Tibial nerve (tissue), 4 donors: Measurements from ENCODE around the gene RTCB. TPM values are rescaled to one million over a fixed set of nuclear protein-coding genes. Genes with fewer than 3 reads are reported as not detected.

Experiments
- DNase-seq, 2 donors: peaks; one replicate each; pipeline ENCODE4 v3.0.0-alpha.2; 2019; ENCODE audit warnings: low spot score in 2 of 2
- H3K27ac ChIP-seq, 4 donors: fragments of 200-600 bp; sonication (generic) in 3 of 4; one replicate each; pipeline ENCODE4 v1.5.1; 2017 to 2019; ENCODE audit warnings: mild to moderate bottlenecking in 1 of 4
- H3K27me3 ChIP-seq, 2 donors: fragments of 200-600 bp; sonication (generic) in 1 of 2; one replicate each; pipeline versions ENCODE4 v1.5.1 to v1.6.0; 2017 to 2019
- H3K36me3 ChIP-seq, 3 donors: fragments of 200-600 bp; sonication (generic); one replicate each; pipeline ENCODE4 v1.5.1; 2018 to 2019
- H3K4me1 ChIP-seq, 4 donors: fragments of 200-600 bp; sonication (generic) in 3 of 4; one replicate each; pipeline ENCODE4 v1.5.1; 2017 to 2019
- H3K4me3 ChIP-seq, 4 donors: fragments of 200-600 bp; sonication (generic) in 3 of 4; one replicate each; pipeline ENCODE4 v1.5.1; 2017 to 2019; ENCODE audit warnings: mild to moderate bottlenecking in 1 of 4, moderate library complexity in 1 of 4
- H3K9me3 ChIP-seq, 4 donors: fragments of 200-600 bp; sonication (generic) in 3 of 4; one replicate each; pipeline ENCODE4 v1.5.1; 2017 to 2019
- CTCF ChIP-seq, 5 experiments: fragments of 200-600 bp in 3 of 5; fragments of 450-650 bp in 2 of 5; sonication (generic) in 3 of 5; IDR thresholded peaks; one replicate each; pipeline ENCODE4 v1.5.1; 2016 to 2019; ENCODE audit warnings: antibody characterized with exemption in 5 of 5, mild to moderate bottlenecking in 3 of 5, moderate library complexity in 2 of 5
- EP300 ChIP-seq, 2 donors: sonication (generic); formaldehyde crosslinking; IDR thresholded peaks; one replicate each; pipeline ENCODE4 v1.6.1; 2017; ENCODE audit warnings: antibody characterized with exemption in 2 of 2, mild to moderate bottlenecking in 1 of 2
- POLR2A ChIP-seq, 2 donors: fragments of 450-650 bp; IDR thresholded peaks; one replicate each; pipeline ENCODE4 v1.6.1; 2017; ENCODE audit warnings: antibody characterized with exemption in 2 of 2, mild to moderate bottlenecking in 2 of 2, moderate library complexity in 2 of 2
- WGBS, 2 donors: methylation state at CpG; one replicate each; pipeline ENCODE4 v1.1.5; 2018; 5-methylcytosine and 5-hydroxymethylcytosine counted together
- total RNA-seq, 4 donors: library from RNA; depleted of rRNA; stranded (reverse); fragments of >200 nt; gene quantifications; one replicate each; pipeline ENCODE4 v1.1.0, GENCODE V29; 2016

The RTCB gene
- total RNA-seq, 4 donors from 2014 or later: 43.2 to 72.5 (median 49.2) TPM

GRCh38 chr22:32342977-32343376 is 69.1 kb downstream of the RTCB start:
- DNase-seq: no peak
- Histone ChIP-seq H3K36me3 (no peaks in the 10 kb centered on the region), H3K4me1 (no peaks in the 10 kb centered on the region), H3K4me3 (no peak overlapping the region), H3K27ac (no peak overlapping the region), H3K27me3 (peaks cover 0 to 4% of the 10 kb centered on the region in 2 donors), H3K9me3 (no peaks in the 10 kb centered on the region)
- WGBS, 2 donors: 74 to 80% methylated on average over 2 of the region's 2 CpGs
- no peak for TF ChIP-seq POLR2A (IDR thresholded peaks at IDR 0.05)
- TF ChIP-seq EP300 (IDR thresholded peaks at IDR 0.05): no peak
- TF ChIP-seq CTCF (IDR thresholded peaks at IDR 0.05): no peak

- peaks cover 0 to 4% of the 10 kb centered on the region in 2 donors for H3K27me3 ChIP-seq
- TF ChIP-seq POLR2A (IDR thresholded peaks at IDR 0.05) (no peak), EP300 (IDR thresholded peaks at IDR 0.05) (no peak), CTCF (IDR thresholded peaks at IDR 0.05) (no peak)
- no peaks in the 10 kb centered on the region for H3K36me3 ChIP-seq
- DNase-seq: no peak
- WGBS, 2 donors: 59 to 62% methylated on average over 13 of the region's 13 CpGs
- peaks cover 0 to 12% (median 0%) of the 10 kb centered on the region in 4 donors for H3K4me1 ChIP-seq
- H3K27ac ChIP-seq: no peak overlapping the region
- no peaks in the 10 kb centered on the region for H3K9me3 ChIP-seq
- H3K4me3 ChIP-seq: no peak overlapping the region
Measured at GRCh38 chr22:32341122-32341740, 70.8 kb downstream of the RTCB start.

GRCh38 chr22:32340411-32340810 is 71.6 kb downstream of the RTCB start:
- no peak overlapping the region for H3K27ac ChIP-seq
- WGBS, 2 donors: 75 to 76% methylated on average over 11 of the region's 11 CpGs
- H3K4me1 ChIP-seq: peaks cover 0 to 20% (median 0%) of the 10 kb centered on the region in 4 donors
- H3K9me3 ChIP-seq: no peaks in the 10 kb centered on the region
- no peaks in the 10 kb centered on the region for H3K36me3 ChIP-seq
- H3K4me3 ChIP-seq: no peak overlapping the region
- H3K27me3 ChIP-seq: peaks cover 0 to 4% of the 10 kb centered on the region in 2 donors
- TF ChIP-seq EP300 (IDR thresholded peaks at IDR 0.05) (no peak), POLR2A (IDR thresholded peaks at IDR 0.05) (no peak), CTCF (IDR thresholded peaks at IDR 0.05) (no peak)
- DNase-seq: no peak

GRCh38 chr22:32339190-32340012 is 72.6 kb downstream of the RTCB start:
- peaks cover 0 to 21% (median 0%) of the 10 kb centered on the region in 4 donors for H3K4me1 ChIP-seq
- 89 to 92% methylated on average over 23 of the region's 23 CpGs for WGBS, 2 donors
- DNase-seq: no peak
- H3K27ac ChIP-seq: no peak overlapping the region
- H3K27me3 ChIP-seq: peaks cover 0 to 4% of the 10 kb centered on the region in 2 donors
- no peak overlapping the region for H3K4me3 ChIP-seq
- H3K9me3 ChIP-seq: no peaks in the 10 kb centered on the region
- H3K36me3 ChIP-seq: no peaks in the 10 kb centered on the region
- TF ChIP-seq CTCF (IDR thresholded peaks at IDR 0.05) (no peak), EP300 (IDR thresholded peaks at IDR 0.05) (no peak), POLR2A (IDR thresholded peaks at IDR 0.05) (no peak)

GRCh38 chr22:32338757-32339156 is 73.3 kb downstream of the RTCB start:
- TF ChIP-seq EP300 (IDR thresholded peaks at IDR 0.05): no peak
- TF ChIP-seq CTCF (IDR thresholded peaks at IDR 0.05): no peak
- TF ChIP-seq POLR2A (IDR thresholded peaks at IDR 0.05): no peak

More at GRCh38 chr22:32338757-32339156, 73.3 kb downstream of the RTCB start:
- Histone ChIP-seq H3K4me3 (no peak overlapping the region), H3K27ac (no peak overlapping the region), H3K4me1 (peaks cover 0 to 21% (median 0%) of the 10 kb centered on the region in 4 donors), H3K36me3 (no peaks in the 10 kb centered on the region), H3K27me3 (peaks cover 0 to 4% of the 10 kb centered on the region in 2 donors), H3K9me3 (no peaks in the 10 kb centered on the region)
- no peak for DNase-seq
- 73 to 77% methylated on average over 10 of the region's 10 CpGs for WGBS, 2 donors
